GM18517 (cell line): Measurements from ENCODE around the gene MAPK8IP1.
"Not testable (repeated sequence)": the region's sequence is repeated elsewhere in the genome, so short reads cannot be mapped to it uniquely, and the experiment has no call there.

Experiments
- ATAC-seq: cut with Tn5 transposase; IDR thresholded peaks from one replicate; pipeline ENCODE4 v1.9.1; 2021; ENCODE audit warnings: mild to moderate bottlenecking, moderate library complexity; ENCODE audit not compliant: unreplicated experiment

Gene MAPK8IP1

DNA sequence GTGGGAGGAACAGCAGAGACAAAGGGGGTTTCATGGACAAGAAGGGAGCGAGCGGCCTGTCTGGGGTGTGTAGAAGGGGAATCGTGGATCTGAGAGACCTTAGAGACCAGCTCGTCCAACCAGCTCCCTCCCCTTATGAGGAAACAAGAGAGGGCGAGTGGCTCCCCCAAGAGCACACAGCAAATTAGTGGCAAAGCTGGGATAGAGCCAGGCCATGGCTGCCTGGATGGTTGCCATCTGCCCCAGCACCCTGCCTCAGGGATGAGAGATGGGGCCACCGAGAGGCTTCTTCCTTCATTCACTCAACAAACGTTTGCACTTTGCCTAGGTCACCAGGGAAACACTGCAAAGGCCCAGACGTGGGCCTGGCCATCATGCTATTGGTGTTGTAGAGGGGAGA is 4.1 kb downstream of the MAPK8IP1 start:
- ATAC-seq: no peak

DNA sequence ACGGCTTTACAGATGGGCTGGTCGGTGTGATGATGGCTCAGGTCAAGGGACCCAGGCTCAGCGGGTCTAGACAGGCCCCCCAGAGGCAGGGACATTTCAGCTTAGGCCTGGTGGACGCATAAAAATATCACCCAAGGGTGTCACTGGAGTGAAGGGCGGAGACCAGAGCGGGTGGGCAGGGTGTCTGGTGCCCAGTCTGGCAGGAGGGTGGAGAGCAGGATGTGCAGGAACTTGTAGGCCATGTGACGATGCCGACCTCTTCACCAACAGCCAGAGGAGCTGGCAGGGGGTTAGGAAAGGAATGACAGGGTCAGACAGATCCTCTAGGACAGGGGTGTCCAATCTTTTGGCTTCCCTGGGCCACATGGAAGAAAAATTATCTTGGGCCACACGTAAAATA is 4.5 kb downstream of the MAPK8IP1 start:
- no peak for ATAC-seq

DNA sequence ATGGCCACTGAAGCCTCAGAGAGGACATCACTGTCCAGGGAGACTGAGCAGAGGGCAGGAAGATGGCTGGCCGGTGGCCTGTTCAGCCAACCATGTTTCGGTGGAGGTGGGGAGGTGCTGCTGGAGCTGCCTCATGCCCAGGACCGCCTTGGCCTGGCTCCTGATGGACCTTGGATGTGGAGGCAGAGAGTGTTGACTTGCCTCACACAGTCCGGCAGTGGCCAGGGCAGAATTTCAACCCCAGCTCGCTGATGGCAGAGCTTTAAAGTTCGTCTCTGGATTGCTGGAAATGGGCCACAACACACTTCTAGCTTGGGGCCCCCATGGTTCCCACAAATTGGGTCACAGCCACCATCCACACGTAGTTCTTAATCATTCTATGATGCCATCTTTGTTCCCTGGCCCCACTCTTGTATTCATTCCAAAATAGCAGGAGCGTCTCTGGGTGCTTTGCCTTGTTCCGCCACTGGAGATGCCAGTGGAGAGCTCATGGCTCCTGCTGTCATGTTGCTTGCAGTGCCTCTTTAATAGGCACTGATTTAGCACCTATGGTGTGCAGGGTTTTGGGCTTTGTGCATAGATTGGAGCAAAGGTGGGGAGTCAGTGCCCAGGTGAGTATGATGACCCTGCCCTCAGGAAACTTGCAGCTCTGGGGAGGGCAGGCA is 5.6 kb downstream of the MAPK8IP1 start:
- ATAC-seq: no peak

DNA sequence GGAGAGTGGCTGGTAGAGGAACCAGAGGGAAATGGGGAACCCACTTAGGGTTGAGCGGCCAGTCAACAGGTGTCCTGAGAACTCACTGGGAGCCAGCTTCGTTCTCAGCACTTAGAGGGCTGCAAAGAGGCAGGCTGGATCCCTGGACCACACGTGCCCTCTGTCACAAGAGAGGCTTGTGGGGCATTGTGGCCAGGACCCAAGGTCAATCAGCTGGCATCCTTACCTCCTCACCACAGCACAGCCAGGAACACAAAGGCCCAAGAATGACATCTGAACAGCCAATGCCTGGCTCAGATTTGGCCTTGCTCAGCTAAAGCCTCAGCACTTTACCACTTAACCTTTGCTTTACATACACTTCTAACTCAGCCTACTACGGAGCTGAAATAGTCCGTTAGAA is 7.4 kb downstream of the MAPK8IP1 start:
- no peak for ATAC-seq

DNA sequence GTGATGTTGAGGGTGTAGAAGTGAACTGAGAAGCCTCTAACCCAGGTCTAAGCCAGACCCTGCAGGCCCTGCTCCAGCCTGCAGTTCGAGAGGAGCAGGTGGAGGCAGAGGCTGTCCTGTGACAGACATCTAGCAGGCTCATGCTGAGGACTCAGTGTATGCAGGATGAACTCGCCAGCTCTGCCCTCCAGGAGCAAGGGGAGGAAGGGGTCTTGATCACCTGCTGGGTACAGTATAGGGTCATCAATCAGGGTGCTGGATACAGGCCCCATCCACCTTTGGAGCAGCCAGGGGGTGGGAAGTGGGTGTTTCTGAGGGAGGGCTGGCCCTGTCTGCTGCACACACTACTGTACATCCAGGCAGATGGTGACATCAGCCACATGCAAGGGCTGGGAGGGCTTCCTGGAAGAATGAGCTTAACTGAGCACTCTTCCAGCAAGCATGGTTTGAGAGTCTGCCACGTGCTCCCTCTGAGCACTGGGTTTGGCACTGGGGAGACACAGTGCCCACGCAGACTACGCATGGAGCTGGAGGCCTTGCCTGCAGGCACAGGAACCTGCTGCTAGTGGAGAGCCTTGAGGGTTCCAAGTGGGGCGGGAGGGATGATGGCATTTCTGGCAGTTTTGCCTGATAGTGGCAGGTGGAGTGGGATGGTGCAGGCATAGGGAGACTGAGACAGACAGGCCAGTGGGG is 9.2 kb downstream of the MAPK8IP1 start:
- no peak for ATAC-seq

DNA sequence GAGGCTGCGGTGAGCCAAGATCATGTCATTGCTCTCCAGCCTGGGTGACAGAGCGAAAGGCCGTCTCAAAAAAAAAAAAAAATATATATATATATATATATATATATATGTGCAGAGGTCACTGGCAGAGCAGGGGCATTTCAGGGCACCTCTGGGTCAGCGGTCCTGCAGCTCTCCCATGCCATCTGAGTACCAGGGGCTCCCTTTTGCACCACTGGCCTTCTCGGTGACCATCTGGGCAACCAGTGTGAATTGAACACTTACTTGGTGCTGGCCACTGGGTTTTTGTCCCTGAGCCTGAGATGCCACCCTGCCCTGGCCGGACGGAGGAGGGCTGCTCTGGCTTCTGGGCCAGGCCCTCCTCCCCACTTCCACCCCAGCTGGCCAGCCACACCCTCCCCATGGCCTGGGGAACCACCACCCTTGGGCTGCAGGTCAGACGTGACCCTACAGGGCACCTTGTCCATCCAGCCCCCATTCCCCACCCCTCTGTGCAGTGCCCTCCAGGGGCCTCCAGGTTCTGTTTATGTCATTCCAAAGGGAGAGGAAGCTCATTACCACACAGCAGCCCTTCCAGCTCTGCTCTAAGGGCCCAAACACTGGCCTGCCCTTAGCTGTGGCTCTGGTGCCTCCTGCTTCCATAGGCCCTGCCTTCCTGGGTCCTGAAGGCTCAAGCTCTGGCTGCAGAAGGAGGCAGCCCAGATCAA is 10.3 kb downstream of the MAPK8IP1 start:
- ATAC-seq: no peak

DNA sequence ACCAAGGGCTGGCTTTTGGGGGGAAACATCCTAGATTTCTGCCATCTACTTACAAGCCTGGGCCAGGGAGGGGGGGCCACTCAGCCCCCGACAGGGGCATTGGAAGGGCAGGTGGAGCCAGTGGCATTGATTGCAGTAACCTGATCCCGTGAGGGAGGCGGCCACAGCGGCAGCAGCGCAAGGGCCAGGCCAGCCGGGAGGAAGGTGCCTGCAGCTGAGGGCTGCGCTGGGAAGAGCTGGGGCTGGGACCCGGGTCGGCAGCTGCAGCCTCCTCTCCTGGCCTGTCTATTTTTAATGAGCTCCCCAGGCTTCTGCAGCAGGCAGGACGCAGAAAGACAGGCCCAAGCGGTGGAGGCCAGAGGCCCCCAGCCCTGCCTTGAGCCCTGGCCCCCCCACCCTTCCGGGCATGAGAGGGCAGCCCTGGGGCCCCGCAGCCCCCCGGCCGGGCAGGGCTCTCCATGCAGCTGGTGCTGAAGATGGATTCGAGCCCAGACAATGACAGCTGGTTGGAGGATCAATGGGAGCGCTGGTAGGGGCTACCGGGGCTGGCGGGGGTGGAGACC is 11.1 kb downstream of the MAPK8IP1 start:
- ATAC-seq: no peak

DNA sequence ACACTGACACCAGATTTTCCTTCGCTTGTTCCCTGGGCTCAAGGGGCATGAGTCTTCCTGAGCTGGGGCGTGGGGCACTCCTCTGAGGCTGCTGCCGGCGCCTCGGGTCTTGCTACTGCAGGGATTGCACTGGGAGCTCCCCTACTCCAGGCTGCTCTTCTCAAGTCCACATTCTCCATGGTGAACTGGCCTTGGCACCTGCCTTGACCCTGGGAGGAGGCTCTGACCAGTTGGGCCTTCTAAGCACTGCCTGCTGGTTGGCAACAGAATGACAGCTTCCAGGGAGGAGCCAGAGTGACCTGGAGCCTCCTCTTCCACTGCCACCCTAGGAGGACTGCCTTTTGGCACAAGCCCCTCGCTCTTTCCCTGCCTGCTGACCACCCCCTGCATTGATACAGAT is 12.1 kb downstream of the MAPK8IP1 start:
- no peak for ATAC-seq

DNA sequence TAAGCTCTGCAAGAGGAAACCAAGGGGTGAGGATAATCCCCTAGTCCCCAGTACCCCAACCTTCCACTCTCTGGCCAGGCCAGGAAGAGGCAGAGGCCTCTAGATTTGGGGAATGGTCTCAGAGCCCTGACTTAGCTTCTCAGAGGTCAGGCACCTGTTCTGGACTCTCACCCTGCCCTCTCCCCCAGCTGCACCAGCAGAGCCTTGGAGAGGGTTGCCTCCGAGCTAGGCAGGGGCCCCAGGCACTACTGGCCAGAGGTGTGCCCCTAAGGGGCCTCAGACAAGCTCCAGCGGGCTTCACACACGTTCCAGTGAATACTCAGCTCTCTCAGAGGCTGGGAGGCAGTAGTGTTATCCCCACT is 13.6 kb downstream of the MAPK8IP1 start:
- ATAC-seq: no peak

DNA sequence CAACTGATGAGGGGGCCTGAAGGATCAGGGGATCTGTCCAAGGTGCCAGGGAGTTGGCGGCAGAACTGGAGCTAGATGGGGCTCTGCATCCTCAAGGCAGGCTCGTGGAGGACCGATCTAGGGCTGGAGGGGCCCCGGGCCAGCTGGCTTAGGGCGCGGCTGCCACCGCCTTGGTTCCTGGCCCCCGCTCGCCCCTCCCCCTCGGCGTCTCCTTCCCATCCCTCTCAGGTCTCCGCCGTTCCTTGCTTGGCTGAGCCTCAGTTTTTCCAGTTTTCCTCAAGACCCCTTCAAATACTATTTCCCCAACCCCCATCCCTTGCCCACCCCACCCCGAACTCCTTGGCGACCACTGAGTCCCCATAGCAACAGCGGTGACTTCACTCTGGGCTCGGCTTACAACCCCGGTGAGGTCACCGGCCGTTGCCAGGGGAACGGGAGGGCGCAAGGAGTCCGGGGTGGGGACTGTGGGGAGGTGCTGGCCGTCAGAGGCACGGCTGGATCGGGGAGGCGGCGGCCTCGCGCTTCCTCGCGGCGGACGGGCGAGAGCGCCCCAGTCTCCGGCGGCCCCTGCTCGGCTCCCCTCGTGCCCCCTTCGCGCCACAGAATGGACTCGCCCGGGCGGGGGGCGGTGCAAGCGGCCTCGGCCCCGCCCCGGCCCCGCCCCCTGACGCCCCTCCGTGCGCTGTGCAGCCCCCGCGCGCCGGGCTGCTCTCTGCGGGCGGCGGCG is 14.2 kb downstream of the MAPK8IP1 start:
- ATAC-seq: no peak

DNA sequence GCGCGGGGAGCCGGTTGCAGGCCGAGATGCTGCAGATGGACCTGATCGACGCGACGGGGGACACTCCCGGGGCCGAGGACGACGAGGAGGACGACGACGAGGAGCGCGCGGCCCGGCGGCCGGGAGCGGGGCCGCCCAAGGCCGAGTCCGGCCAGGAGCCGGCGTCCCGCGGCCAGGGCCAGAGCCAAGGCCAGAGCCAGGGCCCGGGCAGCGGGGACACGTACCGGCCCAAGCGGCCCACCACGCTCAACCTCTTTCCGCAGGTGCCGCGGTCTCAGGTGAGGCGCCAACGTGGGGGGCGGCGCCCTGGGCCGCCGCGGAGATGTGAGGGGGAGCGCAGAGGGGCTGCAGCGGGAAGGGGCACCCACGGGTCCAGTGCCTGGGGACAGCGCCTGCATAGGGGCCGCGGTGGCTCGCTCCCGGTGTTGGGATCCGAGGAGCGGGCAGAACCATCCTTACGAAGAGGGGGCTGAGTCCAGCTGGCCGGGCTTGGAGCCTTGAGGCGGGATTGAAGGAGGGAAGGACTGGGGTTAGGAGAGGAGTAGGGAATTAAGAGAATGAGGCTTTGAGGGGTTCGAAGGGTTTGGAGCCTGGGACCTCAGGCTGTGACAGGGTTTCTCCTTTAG is 14.8 kb downstream of the MAPK8IP1 start:
- ATAC-seq: not testable (repeated sequence)

DNA sequence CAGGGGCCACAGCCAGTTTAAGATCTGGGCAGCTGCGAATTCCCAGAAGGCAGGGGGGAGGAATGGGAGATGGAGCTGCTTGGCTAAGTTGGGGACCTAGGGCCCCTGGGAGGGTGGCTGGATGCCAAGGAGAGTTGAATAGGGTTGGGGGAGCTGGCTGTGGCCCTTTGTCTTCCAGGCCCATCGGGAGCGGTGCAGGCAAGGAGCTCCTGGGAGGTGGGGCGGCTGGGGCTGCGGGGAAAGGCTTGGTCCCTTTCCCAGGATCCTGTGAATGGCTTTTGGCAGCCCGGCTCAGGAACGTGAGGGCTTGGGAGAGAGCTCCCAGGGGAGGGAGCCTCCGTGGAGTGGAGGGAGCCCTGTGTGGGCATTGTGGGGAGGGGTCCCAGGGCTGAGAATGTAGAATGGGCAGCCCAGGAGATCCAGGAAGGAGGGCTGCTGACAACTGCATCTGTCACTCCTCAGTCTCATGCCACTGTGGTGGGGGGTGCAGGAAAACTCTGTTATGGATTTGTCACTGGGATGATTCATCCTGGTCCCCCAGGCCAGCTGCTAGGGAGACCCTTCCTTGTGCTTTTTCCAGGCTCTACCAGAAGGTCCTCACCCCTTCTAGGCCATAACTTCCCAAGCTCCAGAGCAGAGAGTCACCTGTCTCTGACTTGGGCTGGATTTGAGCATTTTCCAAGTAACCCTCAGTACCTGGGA is 15.6 kb downstream of the MAPK8IP1 start:
- ATAC-seq: no peak

DNA sequence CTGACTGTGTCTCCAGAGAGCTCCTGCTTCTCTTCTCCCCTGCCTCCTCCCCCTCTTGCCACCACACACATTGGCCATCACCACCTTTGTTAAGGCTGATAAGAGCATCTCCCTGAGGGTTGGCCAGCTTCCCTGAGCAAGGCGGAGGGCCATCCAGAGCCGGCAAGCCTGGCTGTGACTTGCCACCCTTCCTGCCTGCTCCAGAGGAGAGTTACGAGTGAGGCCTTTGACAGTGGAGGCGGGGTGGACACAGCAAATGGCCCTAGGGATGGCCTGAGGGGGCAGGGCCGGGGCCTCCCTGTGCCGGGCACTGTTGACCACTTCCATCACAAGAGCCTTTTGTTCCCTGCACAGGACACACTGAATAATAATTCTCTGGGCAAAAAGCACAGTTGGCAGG is 16.2 kb downstream of the MAPK8IP1 start:
- ATAC-seq: no peak

DNA sequence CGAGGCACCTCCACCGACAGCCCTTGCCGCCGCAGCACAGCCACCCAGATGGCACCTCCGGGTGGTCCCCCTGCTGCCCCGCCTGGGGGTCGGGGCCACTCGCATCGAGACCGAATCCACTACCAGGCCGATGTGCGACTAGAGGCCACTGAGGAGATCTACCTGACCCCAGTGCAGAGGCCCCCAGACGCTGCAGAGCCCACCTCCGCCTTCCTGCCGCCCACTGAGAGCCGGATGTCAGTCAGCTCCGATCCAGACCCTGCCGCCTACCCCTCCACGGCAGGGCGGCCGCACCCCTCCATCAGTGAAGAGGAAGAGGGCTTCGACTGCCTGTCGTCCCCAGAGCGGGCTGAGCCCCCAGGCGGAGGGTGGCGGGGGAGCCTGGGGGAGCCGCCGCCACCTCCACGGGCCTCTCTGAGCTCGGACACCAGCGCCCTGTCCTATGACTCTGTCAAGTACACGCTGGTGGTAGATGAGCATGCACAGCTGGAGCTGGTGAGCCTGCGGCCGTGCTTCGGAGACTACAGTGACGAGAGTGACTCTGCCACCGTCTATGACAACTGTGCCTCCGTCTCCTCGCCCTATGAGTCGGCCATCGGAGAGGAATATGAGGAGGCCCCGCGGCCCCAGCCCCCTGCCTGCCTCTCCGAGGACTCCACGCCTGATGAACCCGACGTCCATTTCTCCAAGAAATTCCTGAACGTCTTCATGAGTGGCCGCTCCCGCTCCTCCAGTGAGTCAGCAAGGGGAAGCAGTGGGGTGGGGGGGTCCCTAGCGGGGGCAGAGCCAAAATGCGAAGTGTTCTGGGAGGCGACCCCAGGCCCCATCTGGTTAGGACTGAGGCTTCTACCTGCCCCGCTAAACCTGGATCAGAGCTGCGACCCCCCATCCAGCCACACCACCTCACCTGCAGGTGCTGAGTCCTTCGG is 17.3 kb downstream of the MAPK8IP1 start:
- no peak for ATAC-seq

DNA sequence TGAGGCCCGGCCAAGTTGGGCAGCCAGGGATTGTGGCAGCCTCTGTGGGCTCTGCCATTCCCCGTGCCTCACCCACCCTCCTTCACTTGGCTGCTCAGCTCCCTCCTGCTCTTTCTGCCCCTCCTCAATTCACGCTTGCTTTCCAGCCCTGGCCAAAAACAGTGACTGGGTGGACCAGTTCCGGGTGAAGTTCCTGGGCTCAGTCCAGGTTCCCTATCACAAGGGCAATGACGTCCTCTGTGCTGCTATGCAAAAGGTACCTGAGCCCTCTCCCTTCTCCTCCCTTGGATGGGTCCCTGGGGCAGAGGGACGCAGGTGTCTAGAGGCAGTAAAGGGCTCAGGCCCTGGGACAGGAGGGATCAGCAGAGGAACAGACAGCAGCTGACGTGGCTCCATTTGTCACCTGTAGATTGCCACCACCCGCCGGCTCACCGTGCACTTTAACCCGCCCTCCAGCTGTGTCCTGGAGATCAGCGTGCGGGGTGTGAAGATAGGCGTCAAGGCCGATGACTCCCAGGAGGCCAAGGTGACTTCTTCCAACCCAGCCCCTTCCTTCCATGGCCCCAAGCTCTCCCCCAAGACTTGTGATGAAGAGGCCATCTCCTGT is 19.0 kb downstream of the MAPK8IP1 start:
- no peak for ATAC-seq

DNA sequence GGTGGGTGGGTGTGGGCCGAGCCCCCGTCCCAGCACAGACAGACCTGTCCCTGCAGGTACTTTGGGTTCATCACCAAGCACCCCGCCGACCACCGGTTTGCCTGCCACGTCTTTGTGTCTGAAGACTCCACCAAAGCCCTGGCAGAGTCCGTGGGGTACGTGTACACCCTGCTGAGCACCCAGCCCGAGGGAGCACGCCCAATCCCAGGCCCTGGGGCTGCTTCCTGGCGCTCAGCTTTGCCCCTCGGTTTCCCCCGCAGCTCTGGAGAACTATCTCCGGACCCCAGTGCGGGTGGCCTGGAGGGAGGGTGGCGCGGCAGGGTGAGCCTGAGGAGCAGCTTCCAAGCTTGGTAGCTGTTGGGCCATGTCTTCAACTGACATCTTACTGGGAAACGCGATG is 19.6 kb downstream of the MAPK8IP1 start:
- ATAC-seq: no peak

DNA sequence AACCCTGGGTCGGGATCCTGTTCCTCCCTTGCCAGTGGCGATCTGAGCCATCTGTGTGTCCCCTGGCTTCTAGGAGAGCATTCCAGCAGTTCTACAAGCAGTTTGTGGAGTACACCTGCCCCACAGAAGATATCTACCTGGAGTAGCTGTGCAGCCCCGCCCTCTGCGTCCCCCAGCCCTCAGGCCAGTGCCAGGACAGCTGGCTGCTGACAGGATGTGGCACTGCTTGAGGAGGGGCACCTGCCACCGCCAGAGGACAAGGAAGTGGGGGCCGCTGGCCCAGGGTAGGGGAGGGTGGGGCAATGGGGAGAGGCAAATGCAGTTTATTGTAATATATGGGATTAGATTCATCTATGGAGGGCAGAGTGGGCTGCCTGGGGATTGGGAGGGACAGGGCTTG is 20.1 kb downstream of the MAPK8IP1 start:
- ATAC-seq: not testable (repeated sequence)

DNA sequence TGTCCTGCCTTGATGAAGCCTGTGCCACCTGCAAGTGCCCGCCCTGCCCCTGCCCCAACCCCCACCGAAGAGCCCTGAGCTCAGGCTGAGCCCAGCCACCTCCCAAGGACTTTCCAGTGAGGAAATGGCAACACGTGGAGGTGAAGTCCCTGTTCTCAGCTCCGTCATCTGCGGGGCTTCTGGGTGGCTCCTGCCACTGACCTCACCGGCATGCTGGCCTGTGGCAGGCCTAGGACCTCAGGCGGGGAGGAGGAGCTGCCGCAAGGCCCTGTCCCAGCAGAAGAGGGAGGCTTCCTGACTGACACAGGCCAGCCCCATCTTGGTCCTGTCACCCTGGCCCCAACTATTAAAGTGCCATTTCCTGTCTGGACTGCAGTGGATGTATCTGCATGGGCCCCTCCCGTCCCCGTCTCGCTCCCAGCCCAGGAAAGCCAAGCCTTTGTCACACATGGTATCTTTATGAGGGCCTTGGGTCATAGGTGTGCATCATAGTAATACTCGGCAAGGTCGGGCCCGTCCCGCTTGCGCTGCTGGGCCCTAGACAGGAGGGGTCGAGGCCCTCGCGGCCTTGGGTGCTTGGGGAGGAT is 20.7 kb downstream of the MAPK8IP1 start:
- no peak for ATAC-seq
